Lung microvascular endothelial cell (primary cell): ENCODE measurements around the gene LSR. TPM values are rescaled to one million over a fixed set of nuclear protein-coding genes. Genes with fewer than 3 reads are reported as not detected.
"Not testable (repeated sequence)": the region's sequence is repeated elsewhere in the genome, so short reads cannot be mapped to it uniquely, and the experiment has no call there.

Source experiments
- DNase-seq, 2 donors: peaks; one replicate each; pipeline versions ENCODE4 v3.0.0 to v3.0.0-alpha.2; 2010; ENCODE audit warnings: low read depth in 2 of 2
- total RNA-seq: library from RNA; depleted of rRNA; stranded (reverse); fragments of >200 nt; gene quantifications from 2 replicates; pipeline ENCODE4 v1.2.1, GENCODE V29; 2014

Gene LSR
- total RNA-seq, 1 donor from 2014 or later = 0.20 TPM

GRCh38 chr19:35284153-35285094, 35.6 kb downstream of the LSR start:
- no peak for DNase-seq

DNA sequence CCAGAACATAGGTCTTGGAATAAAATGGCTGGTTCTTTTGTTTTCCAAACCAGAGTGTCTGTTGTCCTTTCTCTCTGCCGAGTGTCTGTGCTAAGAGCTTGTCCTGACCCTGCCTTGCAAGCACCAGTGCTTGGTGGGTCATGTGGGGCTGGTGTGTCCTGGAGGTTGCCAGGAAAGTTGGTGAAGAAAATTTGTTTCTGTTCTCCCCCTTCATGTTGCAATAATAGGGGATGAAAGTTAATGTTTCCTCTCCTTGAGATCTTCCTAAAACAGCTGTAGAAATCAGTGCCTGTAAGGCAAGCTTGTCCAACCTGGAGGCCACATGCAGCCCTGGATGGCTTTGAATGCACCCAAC, 36.3 kb downstream of the LSR start:
- DNase-seq = no peak

- DNase-seq = not testable (repeated sequence)
These were observed 36.7 kb downstream of the LSR start for GRCh38 chr19:35285465-35285864.

DNA sequence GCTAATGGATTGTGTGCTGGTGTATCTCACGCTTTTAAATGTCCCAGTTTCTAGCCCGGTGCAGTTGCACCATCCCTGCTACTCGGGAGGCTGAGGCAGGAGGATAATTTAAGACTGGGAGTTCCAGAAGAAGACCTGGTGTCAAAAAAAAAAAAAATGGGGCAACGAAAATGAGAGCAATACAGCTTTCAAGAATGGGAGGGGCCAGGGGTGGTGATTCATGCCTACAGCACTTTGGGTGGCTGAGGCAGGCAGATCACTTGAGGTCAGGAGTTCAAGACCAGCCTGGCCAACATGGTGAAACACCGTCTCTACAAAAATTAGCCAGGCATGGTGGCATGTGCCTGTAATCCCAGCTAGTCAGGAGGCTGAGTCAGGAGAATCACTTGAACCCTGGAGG, 37.3 kb downstream of the LSR start:
- not testable (repeated sequence) for DNase-seq

GRCh38 chr19:35287713-35288112, 38.9 kb downstream of the LSR start:
- DNase-seq = no peak

GRCh38 chr19:35288331-35288730, 39.5 kb downstream of the LSR start:
- no peak for DNase-seq

GRCh38 chr19:35288906-35289305, 40.1 kb downstream of the LSR start:
- no peak for DNase-seq

GRCh38 chr19:35290381-35291127, 41.8 kb downstream of the LSR start:
- no peak for DNase-seq

- no peak for DNase-seq
These were observed 42.5 kb downstream of the LSR start for GRCh38 chr19:35291259-35291658.

DNA sequence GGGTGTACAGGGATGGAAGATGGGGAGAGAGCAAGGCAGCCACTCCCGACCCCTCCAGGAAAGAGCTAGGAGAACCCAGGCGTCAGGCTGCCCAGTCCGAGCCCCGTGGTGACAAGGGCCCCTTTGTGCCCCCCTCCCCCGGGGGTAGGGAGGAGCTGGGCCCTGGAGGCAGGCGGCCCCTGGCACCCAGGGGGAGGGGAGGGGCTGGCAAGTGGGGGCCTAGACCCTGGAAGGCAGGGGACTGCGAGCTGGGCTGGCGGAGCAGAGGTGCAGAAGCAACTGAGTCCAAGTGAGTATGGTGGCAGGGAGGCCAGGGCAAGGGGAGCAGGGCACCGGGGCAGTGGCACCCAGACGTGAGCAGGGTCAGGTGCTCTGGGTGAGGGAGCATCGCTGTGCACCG, 43.1 kb downstream of the LSR start, which contains the start of gene MAG:
MAG (plus strand) TSS at position 246 of the 400 bp plus-strand sequence. CDS start 3,248 bp downstream, outside the sequence.
- no peak for DNase-seq

- DNase-seq = no peak
These were observed 43.9 kb downstream of the LSR start for GRCh38 chr19:35292421-35293362.

- no peak for DNase-seq
These were observed 44.5 kb downstream of the LSR start for GRCh38 chr19:35293363-35293739.

DNA sequence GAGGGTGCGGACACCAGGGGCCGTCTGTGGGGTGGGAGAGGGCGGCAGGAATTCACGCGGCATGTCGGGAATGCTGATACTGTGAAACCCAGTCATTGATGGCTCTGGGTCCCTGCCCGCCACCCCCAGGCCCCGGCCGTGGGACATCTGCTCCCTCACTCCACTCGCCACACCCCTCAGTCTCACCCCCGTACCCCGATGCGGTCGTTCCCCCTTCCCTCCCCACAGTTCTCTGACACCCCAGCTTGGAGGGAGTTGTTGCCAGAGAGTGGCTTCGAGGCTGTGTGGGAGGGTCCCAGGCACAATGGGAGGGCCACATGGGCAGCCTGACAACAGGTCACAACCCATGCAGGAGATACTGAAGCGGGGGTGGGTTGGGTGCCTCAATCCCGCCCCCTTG, 45.0 kb downstream of the LSR start:
- no peak for DNase-seq

GRCh38 chr19:35294328-35294727, 45.5 kb downstream of the LSR start:
- no peak for DNase-seq

- no peak for DNase-seq
These were observed 46.3 kb downstream of the LSR start for GRCh38 chr19:35294859-35295791.

GRCh38 chr19:35295792-35296462, 47.1 kb downstream of the LSR start:
- DNase-seq = no peak

- DNase-seq = no peak
These were observed 48.1 kb downstream of the LSR start for GRCh38 chr19:35296644-35297514.

DNA sequence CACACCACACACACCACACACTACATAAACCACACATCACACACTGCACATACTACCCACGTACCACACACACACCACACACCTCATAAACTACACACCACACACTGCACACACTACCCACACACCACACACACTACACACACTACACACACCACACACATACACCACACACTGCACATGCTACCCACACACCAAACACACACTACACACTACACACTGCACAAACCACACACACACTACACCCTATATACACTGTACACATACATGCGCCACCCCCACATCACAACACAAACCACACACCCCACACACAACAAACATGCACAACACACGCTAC, 48.7 kb downstream of the LSR start:
- DNase-seq = no peak

GRCh38 chr19:35297922-35298321, 49.1 kb downstream of the LSR start:
- DNase-seq = no peak
